ENCODE measurements around the gene PTK6. TPM values are rescaled to one million over a fixed set of nuclear protein-coding genes. Genes with fewer than 3 reads are reported as not detected.

PTK6 gene
- total RNA-seq, 1 donor from 2014 or later, result 0.49 TPM

- no peak for DNase-seq
- no peaks in the 10 kb centered on the region for H3K27me3 Mint-ChIP-seq
- intact Hi-C loops (cut with micrococcal nuclease), result no loop called here
- H3K4me1 Mint-ChIP-seq, result peaks cover 60% of the 10 kb centered on the region
- ChIA-PET CTCF (no interaction called here), POLR2A (interaction anchor here (1.3 to 1.5 kb wide), 2 partner anchors 9 to 21 kb away, joined by 4 to 6 read pairs; partner anchors contain the start of gene PTK6)
- H3K4me3 Mint-ChIP-seq, result no peak overlapping the region
- no peak for TF ChIP-seq CTCF (IDR thresholded peaks at IDR 0.05)
- ATAC-seq (ENCODE audit: low read depth), result no peak
- H3K27ac Mint-ChIP-seq, result no peak overlapping the region
- no peaks in the 10 kb centered on the region for H3K9me3 Mint-ChIP-seq
- H3K36me3 Mint-ChIP-seq (ENCODE audit: low read depth), result no peaks in the 10 kb centered on the region
These were observed 8.6 kb upstream of the PTK6 start for GRCh38 chr20:63545814-63546213.

DNA sequence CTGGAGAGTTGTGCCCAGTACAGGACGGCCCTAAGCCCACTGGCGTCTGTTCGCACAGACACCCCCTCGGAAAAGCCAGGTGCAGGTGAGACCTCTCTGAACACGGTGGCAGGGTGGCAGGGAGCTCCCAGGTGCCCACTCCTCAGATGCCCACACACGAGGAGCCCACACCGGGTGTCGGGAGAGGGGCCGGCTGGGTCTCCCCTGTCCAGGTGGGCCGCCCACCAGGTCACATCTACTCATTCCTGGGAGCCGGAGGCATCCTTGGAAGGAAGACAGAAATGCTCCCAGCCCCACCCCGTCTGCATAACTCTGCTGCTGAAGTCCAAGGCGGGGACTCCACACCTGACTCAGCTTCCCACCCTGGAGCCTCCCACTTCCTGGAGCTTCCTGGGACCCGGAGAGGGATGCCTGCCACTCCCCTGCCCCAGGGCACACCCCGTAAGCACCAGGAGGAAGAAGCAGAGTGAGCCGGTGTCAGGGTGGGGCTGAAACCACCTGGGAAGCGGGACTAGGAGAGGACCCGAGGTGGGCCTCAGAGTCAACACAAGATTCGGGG is 7.9 kb upstream of the PTK6 start:
- CTCF ChIA-PET, result no interaction called here

GRCh38 chr20:63544241-63544957 is 7.2 kb upstream of the PTK6 start:
- Mint-ChIP-seq H3K4me3 (no peak overlapping the region), H3K27ac (no peak overlapping the region), H3K36me3 (ENCODE audit: low read depth) (no peaks in the 10 kb centered on the region), H3K27me3 (no peaks in the 10 kb centered on the region), H3K4me1 (peaks cover 53% of the 10 kb centered on the region), H3K9me3 (no peaks in the 10 kb centered on the region)
- TF ChIP-seq CTCF (IDR thresholded peaks at IDR 0.05), result no peak
- ChIA-PET CTCF (no interaction called here), POLR2A (interaction anchor here (1.0 to 1.5 kb wide), 7 partner anchors 7 to 320 kb away, joined by 3 to 8 read pairs (median 4); partner anchors contain the start of genes GMEB2 and PPDPF)
- intact Hi-C loops (cut with micrococcal nuclease), result no loop called here
- ATAC-seq (ENCODE audit: low read depth) (no peak), DNase-seq (no peak)

More for the DNA sequence above, 7.9 kb upstream of the PTK6 start:
- ATAC-seq (ENCODE audit: low read depth), result no peak
- Mint-ChIP-seq H3K4me3 (no peak overlapping the region), H3K4me1 (peaks cover 58% of the 10 kb centered on the region), H3K27me3 (no peaks in the 10 kb centered on the region), H3K36me3 (ENCODE audit: low read depth) (no peaks in the 10 kb centered on the region), H3K27ac (no peak overlapping the region), H3K9me3 (no peaks in the 10 kb centered on the region)
- TF ChIP-seq CTCF (IDR thresholded peaks at IDR 0.05), result no peak
- no peak for DNase-seq
- intact Hi-C loops (cut with micrococcal nuclease), result no loop called here
- POLR2A ChIA-PET, result interaction anchor here (1.0 to 1.4 kb wide), 3 partner anchors 28 to 319 kb away, joined by 3 to 4 read pairs (median 3); partner anchors contain the start of gene GMEB2

DNA sequence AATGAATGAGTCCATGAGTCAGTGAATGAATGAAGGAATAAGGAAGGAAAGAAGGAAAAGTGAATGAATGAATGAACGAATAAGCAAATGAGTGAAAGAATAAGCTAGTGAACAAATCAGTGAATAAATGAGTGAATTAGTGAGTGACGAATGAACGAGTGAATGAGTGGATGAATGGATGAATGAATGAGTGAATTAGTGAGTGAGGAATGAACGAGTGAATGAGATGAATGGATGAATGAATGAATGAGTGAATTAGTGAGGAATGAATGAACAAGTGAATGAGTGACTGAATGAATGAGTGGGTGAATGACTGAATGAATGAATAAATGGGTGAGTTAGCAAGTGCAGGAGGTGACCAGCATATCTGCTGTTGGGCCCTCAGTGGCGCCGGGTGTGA is 6.6 kb upstream of the PTK6 start:
- DNase-seq, result no peak
- no peak overlapping the region for H3K4me3 Mint-ChIP-seq
- no peak for ATAC-seq (ENCODE audit: low read depth)
- CTCF ChIA-PET, result interaction anchor here (0.9 kb wide), 1 partner anchor 98 kb away, joined by 3 read pairs; no protein-coding TSS in a partner anchor
- no peak for TF ChIP-seq CTCF (IDR thresholded peaks at IDR 0.05)
- no peaks in the 10 kb centered on the region for H3K36me3 Mint-ChIP-seq (ENCODE audit: low read depth)
- POLR2A ChIA-PET, result interaction anchor here (0.7 to 1.5 kb wide), 6 partner anchors 8 to 26 kb away, joined by 3 to 8 read pairs (median 6); partner anchors contain the start of gene PPDPF
- no peaks in the 10 kb centered on the region for H3K27me3 Mint-ChIP-seq
- no peaks in the 10 kb centered on the region for H3K9me3 Mint-ChIP-seq
- H3K27ac Mint-ChIP-seq, result no peak overlapping the region
- peaks cover 48% of the 10 kb centered on the region for H3K4me1 Mint-ChIP-seq
- intact Hi-C loops (cut with micrococcal nuclease), result no loop called here

- ChIA-PET CTCF (interaction anchor here (0.9 to 1.5 kb wide), 2 partner anchors 99 to 322 kb away, joined by 3 read pairs; partner anchors contain the start of gene TPD52L2), POLR2A (interaction anchor here (0.6 to 1.8 kb wide), 13 partner anchors 9 to 685 kb away, joined by 3 to 13 read pairs (median 4); partner anchors contain the start of gene PPDPF)
- intact Hi-C loops (cut with micrococcal nuclease), result no loop called here
- ATAC-seq (ENCODE audit: low read depth) (peak; percentile 15), DNase-seq (no peak)
- H3K36me3 Mint-ChIP-seq (ENCODE audit: low read depth), result no peaks in the 10 kb centered on the region
- H3K27me3 Mint-ChIP-seq, result no peaks in the 10 kb centered on the region
- no peak for TF ChIP-seq CTCF (IDR thresholded peaks at IDR 0.05)
- peak overlapping the region; percentile 53 for H3K4me3 Mint-ChIP-seq
- H3K27ac Mint-ChIP-seq, result no peak overlapping the region
- no peaks in the 10 kb centered on the region for H3K9me3 Mint-ChIP-seq
- H3K4me1 Mint-ChIP-seq, result peaks cover 49% of the 10 kb centered on the region
These were observed 6.0 kb upstream of the PTK6 start for GRCh38 chr20:63543131-63543530.
